Keratinocyte (primary cell): ENCODE measurements around the gene SLC15A3. TPM values are rescaled to one million over a fixed set of nuclear protein-coding genes. Genes with fewer than 3 reads are reported as not detected.

Experiments used
- DNase-seq: peaks from one replicate; pipeline ENCODE4 v3.0.0-alpha.2; 2011; ENCODE audit warnings: low read depth, missing footprints, low spot score
- FAIRE-seq: peaks from 2 replicates; lab custom pipeline; 2011; peaks lifted over from hg19 to GRCh38; lab: Jason Lieb, UNC
- H2AFZ ChIP-seq: 2 replicates; pipeline ENCODE4 v1.6.0; 2012; ENCODE audit warnings: low read length, control low read depth, inconsistent platforms; ENCODE audit not compliant: control insufficient read depth
- H3K27ac ChIP-seq: 2 replicates; pipeline ENCODE4 v1.5.1; 2011; ENCODE audit warnings: low read length; ENCODE audit not compliant: control insufficient read depth, insufficient read depth
- H3K27me3 ChIP-seq: 3 replicates; pipeline ENCODE4 v1.6.0; 2011; ENCODE audit warnings: low read length; ENCODE audit not compliant: control insufficient read depth, insufficient read depth; ENCODE audit errors: extremely low read depth
- H3K36me3 ChIP-seq, 2 experiments: 2 replicates in 1 of 2; 3 replicates in 1 of 2; pipeline ENCODE4 v1.5.1; 2011; ENCODE audit warnings: low read length in 2 of 2, mild to moderate bottlenecking in 1 of 2; ENCODE audit not compliant: control insufficient read depth in 2 of 2, insufficient read depth in 2 of 2; ENCODE audit errors: extremely low read depth in 1 of 2
- H3K4me1 ChIP-seq: 3 replicates; pipeline ENCODE4 v1.5.1; 2011; ENCODE audit warnings: low read length; ENCODE audit not compliant: control insufficient read depth, insufficient read depth; ENCODE audit errors: extremely low read depth
- H3K4me2 ChIP-seq: 3 replicates; pipeline ENCODE4 v1.6.0; 2011; ENCODE audit warnings: low read depth, low read length; ENCODE audit not compliant: control insufficient read depth, insufficient read depth; ENCODE audit errors: extremely low read depth
- H3K4me3 ChIP-seq, 3 experiments: fragments of 200-600 bp in 1 of 3; sonication (generic) in 1 of 3; 2 replicates in 2 of 3; 3 replicates in 1 of 3; pipeline ENCODE4 v1.5.1; 2011 to 2016; ENCODE audit warnings: low read length in 3 of 3, mild to moderate bottlenecking in 3 of 3, control low read depth in 2 of 3, inconsistent platforms in 1 of 3, low read depth in 1 of 3, mixed read lengths in 1 of 3, mixed run types in 1 of 3, moderate library complexity in 1 of 3; ENCODE audit not compliant: control insufficient read depth in 2 of 3, insufficient read depth in 2 of 3; ENCODE audit errors: extremely low read depth in 1 of 3
- H3K79me2 ChIP-seq: 2 replicates; pipeline ENCODE4 v1.6.0; 2012; ENCODE audit warnings: low read length; ENCODE audit not compliant: control insufficient read depth, insufficient read depth
- H3K9ac ChIP-seq: 3 replicates; pipeline ENCODE4 v1.6.0; 2011; ENCODE audit warnings: low read length; ENCODE audit not compliant: control insufficient read depth, insufficient read depth; ENCODE audit errors: extremely low read depth
- H3K9me1 ChIP-seq: 3 replicates; pipeline ENCODE4 v1.6.0; 2011; ENCODE audit warnings: low read length; ENCODE audit not compliant: control insufficient read depth, insufficient read depth; ENCODE audit errors: extremely low read depth
- H3K9me3 ChIP-seq: 2 replicates; pipeline ENCODE4 v1.5.1; 2012; ENCODE audit warnings: low read depth, low read length; ENCODE audit not compliant: control insufficient read depth
- H4K20me1 ChIP-seq: 3 replicates; pipeline ENCODE4 v1.6.0; 2011; ENCODE audit warnings: low read length; ENCODE audit not compliant: control insufficient read depth, insufficient read depth; ENCODE audit errors: extremely low read depth
- CTCF ChIP-seq, 3 experiments: IDR thresholded peaks in 1 of 3; conservative IDR thresholded peaks in 1 of 3; optimal IDR thresholded peaks in 1 of 3; 2 replicates in 2 of 3; 3 replicates in 1 of 3; pipeline versions ENCODE3 to v1.5.1; 2011; ENCODE audit warnings: low read length in 3 of 3, mild to moderate bottlenecking in 3 of 3, moderate library complexity in 2 of 3, control low read depth in 1 of 3, inconsistent platforms in 1 of 3; ENCODE audit not compliant: insufficient read depth in 2 of 3; ENCODE audit errors: extremely low read depth in 1 of 3
- EZH2 ChIP-seq: IDR thresholded peaks from one replicate; pipeline ENCODE4 v1.6.1; 2012; ENCODE audit warnings: inconsistent platforms, mild to moderate bottlenecking, low read length, moderate library complexity
- dilution Hi-C: fragments of 300-500 bp; cut with MboI; formaldehyde crosslinking; loops from one replicate; pipeline ENCODE4 v1.7.0; 2020; ENCODE audit warnings: low sequenced_read_pairs; ENCODE audit not compliant: extremely low pct_ligation_motif_present
- polyA plus RNA-seq, 5 experiments: library from polyadenylated mRNA; depleted of rRNA in 3 of 5; stranded (reverse) in 3 of 5; stranded (forward) in 1 of 5; unstranded in 1 of 5; fragments of >200 nt; gene quantifications; 1 replicate in 1 of 5; 2 replicates in 3 of 5; 3 replicates in 1 of 5; pipeline versions ENCODE4 v1.2.1 to v1.2.3, GENCODE V29; 2011 to 2012; ENCODE audit warnings: missing spikeins in 2 of 5, low read depth in 1 of 5, low replicate concordance in 1 of 5

Gene SLC15A3
- polyA plus RNA-seq, 1 donor (not counting 4 experiments of a cell fraction or from before 2014, with no cell fraction given): 1.0 TPM

GRCh38 chr11:60957188-60957587 is 5.2 kb upstream of the SLC15A3 start:
- Histone ChIP-seq H4K20me1 (no peaks in the 10 kb centered on the region), H3K9me1 (no peaks in the 10 kb centered on the region), H3K9me3 (no peaks in the 10 kb centered on the region), H3K79me2 (no peaks in the 10 kb centered on the region), H3K27me3 (peaks cover 5% of the 10 kb centered on the region), H3K27ac (no peak overlapping the region), H3K4me2 (no peak overlapping the region), H3K4me1 (no peaks in the 10 kb centered on the region), H3K9ac (no peak overlapping the region), H3K36me3 (no peaks in the 10 kb centered on the region), H3K4me3 (no peak overlapping the region), H2AFZ (no peak overlapping the region)
- dilution Hi-C loops: no loop called here
- no peak for DNase-seq
- no peak for FAIRE-seq
- no peak for TF ChIP-seq EZH2
- TF ChIP-seq CTCF (optimal IDR thresholded peaks at IDR 0.05 in 1 of 3, IDR thresholded peaks at IDR 0.05 in 1 of 3, conservative IDR thresholded peaks at IDR 0.05 in 1 of 3; ENCODE audit: extremely low read depth in 1 of 3, insufficient read depth in 2 of 3, low read length in 3 of 3): no peak

GRCh38 chr11:60955571-60955970 is 3.6 kb upstream of the SLC15A3 start:
- FAIRE-seq: no peak
- H3K9me1 ChIP-seq: no peaks in the 10 kb centered on the region

More at GRCh38 chr11:60955571-60955970, 3.6 kb upstream of the SLC15A3 start:
- Histone ChIP-seq H3K9ac (no peak overlapping the region), H3K9me3 (no peaks in the 10 kb centered on the region), H3K4me3 (no peak overlapping the region), H3K27ac (no peak overlapping the region), H3K4me2 (no peak overlapping the region), H2AFZ (no peak overlapping the region), H4K20me1 (no peaks in the 10 kb centered on the region), H3K27me3 (peaks cover 4% of the 10 kb centered on the region), H3K36me3 (no peaks in the 10 kb centered on the region), H3K4me1 (peaks cover 5% of the 10 kb centered on the region), H3K79me2 (no peaks in the 10 kb centered on the region)
- TF ChIP-seq CTCF (optimal IDR thresholded peaks at IDR 0.05 in 1 of 3, IDR thresholded peaks at IDR 0.05 in 1 of 3, conservative IDR thresholded peaks at IDR 0.05 in 1 of 3; ENCODE audit: extremely low read depth in 1 of 3, insufficient read depth in 2 of 3, low read length in 3 of 3) (no peak), EZH2 (no peak)
- dilution Hi-C loops: no loop called here
- DNase-seq: no peak
